SK-N-SH treated with all-trans-retinoic acid at 6 μM for 48 hours (cell line): ENCODE data around the gene CLEC7A.

Experiments used
- ARNTL ChIP-seq: fragments of 450-650 bp; formaldehyde crosslinking; IDR thresholded peaks from 2 replicates; pipeline ENCODE4 v1.5.0; 2020; ENCODE audit warnings: low read depth, mild to moderate bottlenecking, moderate library complexity, borderline replicate concordance
- GLIS3 ChIP-seq: fragments of 250-450 bp; sonication (Bioruptor Pico); IDR thresholded peaks from 2 replicates; pipeline ENCODE4 v1.5.0; 2020; ENCODE audit warnings: mild to moderate bottlenecking, moderate library complexity
- PATZ1 ChIP-seq: fragments of 250-450 bp; sonication (Bioruptor Pico); IDR thresholded peaks from 2 replicates; pipeline ENCODE4 v1.8.0; 2020; ENCODE audit warnings: mild to moderate bottlenecking, moderate library complexity, borderline replicate concordance
- POU6F1 ChIP-seq: fragments of 250-450 bp; sonication (Bioruptor Pico); IDR thresholded peaks from 2 replicates; pipeline ENCODE4 v1.8.0; 2021; ENCODE audit warnings: low read depth, mild to moderate bottlenecking, moderate library complexity, borderline replicate concordance
- SNAI2 ChIP-seq: fragments of 250-450 bp; sonication (Bioruptor Pico); IDR thresholded peaks from 2 replicates; pipeline ENCODE4 v1.5.0; 2020; ENCODE audit warnings: mild to moderate bottlenecking, moderate library complexity
- TOX ChIP-seq: fragments of 250-450 bp; sonication (Bioruptor Pico); IDR thresholded peaks from 2 replicates; pipeline ENCODE4 v1.8.0; 2021; ENCODE audit warnings: mild to moderate bottlenecking, moderate library complexity, borderline replicate concordance
- TSHZ2 ChIP-seq: fragments of 250-450 bp; sonication (Bioruptor Pico); IDR thresholded peaks from 2 replicates; pipeline ENCODE4 v1.5.0; 2020; ENCODE audit warnings: mild to moderate bottlenecking, moderate library complexity
- ZC3H10 ChIP-seq: fragments of 250-450 bp; sonication (Bioruptor Pico); IDR thresholded peaks from 2 replicates; pipeline ENCODE4 v1.5.1; 2021; ENCODE audit warnings: mild to moderate bottlenecking, moderate library complexity
- ZFP3 ChIP-seq: fragments of 250-450 bp; sonication (Bioruptor Pico); IDR thresholded peaks from 2 replicates; pipeline ENCODE4 v1.5.0; 2020; ENCODE audit warnings: mild to moderate bottlenecking, moderate library complexity
- ZNF70 ChIP-seq: fragments of 450-650 bp; formaldehyde crosslinking; IDR thresholded peaks from 2 replicates; pipeline ENCODE4 v1.5.0; 2020; ENCODE audit warnings: mild to moderate bottlenecking, moderate library complexity
- ZNF8 ChIP-seq: fragments of 450-650 bp; formaldehyde crosslinking; IDR thresholded peaks from 2 replicates; pipeline ENCODE4 v1.5.0; 2020; ENCODE audit warnings: mild to moderate bottlenecking, moderate library complexity

GRCh38 chr12:10131111-10131690, 1.2 kb upstream of the CLEC7A start:
- no peak for TF ChIP-seq GLIS3 (CRISPR knock-in tag)
- TF ChIP-seq ZNF8 (CRISPR knock-in tag): no peak
- TF ChIP-seq ZFP3 (CRISPR knock-in tag): no peak
- no peak for TF ChIP-seq POU6F1 (CRISPR knock-in tag)
- TF ChIP-seq PATZ1 (CRISPR knock-in tag): no peak
- no peak for TF ChIP-seq ARNTL (CRISPR knock-in tag)
- no peak for TF ChIP-seq TOX (CRISPR knock-in tag)
- TF ChIP-seq ZC3H10 (CRISPR knock-in tag): no peak
- no peak for TF ChIP-seq SNAI2 (CRISPR knock-in tag)
- TF ChIP-seq ZNF70 (CRISPR knock-in tag): no peak
- no peak for TF ChIP-seq TSHZ2 (CRISPR knock-in tag)
